Measurements from ENCODE around the gene FA2H. TPM values are rescaled to one million over a fixed set of nuclear protein-coding genes. Genes with fewer than 3 reads are reported as not detected.
A peak's percentile ranks its signal among the peaks of the same experiment; 100 is the strongest.

Gene FA2H
- total RNA-seq, 3 donors from 2014 or later = 0.33 to 1.8 TPM; not detected in 1

DNA sequence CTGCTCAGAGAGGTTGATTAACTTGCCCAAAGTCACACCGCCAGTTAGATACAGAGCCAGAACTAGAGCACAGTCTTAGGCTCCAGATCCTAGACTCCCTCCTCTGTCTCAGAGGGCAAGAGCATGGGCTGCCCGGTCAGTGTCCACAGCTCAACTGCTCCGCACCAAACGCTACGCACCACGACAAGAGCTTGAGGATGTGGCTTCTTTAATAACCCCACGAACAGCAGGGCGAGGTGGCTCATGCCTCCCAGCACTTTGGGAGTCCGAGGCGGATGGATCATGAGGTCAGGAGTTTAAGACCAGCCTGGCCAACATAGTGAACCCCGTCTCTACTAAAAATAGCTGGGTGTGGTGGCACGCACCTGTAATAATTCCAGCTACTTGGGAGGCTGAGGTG, 21.4 kb downstream of the FA2H start:
- intact Hi-C loops (cut with DNase I; ENCODE audit: low total_unique reads) = no loop called here
- Histone ChIP-seq H3K4me1 (no peaks in the 10 kb centered on the region), H3K27me3 (no peaks in the 10 kb centered on the region), H3K4me3 (no peak overlapping the region), H3K36me3 (no peaks in the 10 kb centered on the region), H3K27ac (no peak overlapping the region), H3K9me3 (no peaks in the 10 kb centered on the region)
- TF ChIP-seq POLR2AphosphoS5 (IDR thresholded peaks at IDR 0.05) (no peak), CTCF (IDR thresholded peaks at IDR 0.05) (no peak), POLR2A (IDR thresholded peaks at IDR 0.05) (no peak)
- no peak for DNase-seq (ENCODE audit: low spot score in 2 of 2)

DNA sequence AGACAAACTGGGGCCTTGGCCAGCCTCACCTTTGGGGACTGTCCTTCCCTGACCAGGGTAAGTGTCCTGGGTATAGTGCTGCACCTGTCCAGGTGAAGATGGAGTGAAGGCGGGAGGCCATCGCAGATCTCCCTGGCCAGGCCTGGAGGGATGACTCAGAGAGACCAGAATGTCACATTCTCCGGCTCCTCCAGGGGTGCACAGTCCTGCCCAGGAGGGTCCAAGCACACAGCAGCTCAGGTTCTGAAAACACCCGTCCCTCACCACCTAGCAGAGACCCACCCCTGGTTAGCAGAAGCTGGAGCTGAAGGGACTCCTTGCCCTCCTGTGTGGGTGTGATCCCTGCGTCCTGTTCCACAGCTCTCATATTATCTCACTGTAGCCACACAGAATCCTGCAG, 21.9 kb downstream of the FA2H start:
- Histone ChIP-seq H3K4me1 (no peaks in the 10 kb centered on the region), H3K27me3 (no peaks in the 10 kb centered on the region), H3K9me3 (no peaks in the 10 kb centered on the region), H3K36me3 (no peaks in the 10 kb centered on the region), H3K27ac (no peak overlapping the region), H3K4me3 (no peak overlapping the region)
- intact Hi-C loops (cut with DNase I; ENCODE audit: low total_unique reads) = no loop called here
- DNase-seq (ENCODE audit: low spot score in 2 of 2) = no peak
- TF ChIP-seq POLR2A (IDR thresholded peaks at IDR 0.05) = no peak
- TF ChIP-seq POLR2AphosphoS5 (IDR thresholded peaks at IDR 0.05) = no peak
- no peak for TF ChIP-seq CTCF (IDR thresholded peaks at IDR 0.05)

DNA sequence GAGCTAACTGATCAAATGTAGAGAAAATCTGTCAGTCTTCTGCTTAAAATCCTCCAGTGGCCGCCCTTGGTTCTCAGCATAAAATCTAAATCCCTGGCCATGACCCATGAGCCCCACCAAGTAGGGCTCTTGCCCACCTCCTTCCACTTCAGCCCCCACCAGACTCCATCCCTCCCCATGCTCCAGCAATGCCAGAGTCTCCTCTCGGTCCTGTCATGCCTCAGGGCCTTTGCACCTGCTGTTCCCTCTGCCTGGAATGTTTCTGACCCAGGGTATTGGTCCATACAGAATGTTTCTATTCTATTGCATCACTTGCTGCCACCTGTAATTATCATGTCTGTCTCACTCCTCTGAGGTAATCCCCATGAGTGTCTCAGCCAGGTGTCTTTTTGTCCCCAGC, 22.4 kb downstream of the FA2H start:
- no peak for DNase-seq (ENCODE audit: low spot score in 2 of 2)
- no peaks in the 10 kb centered on the region for H3K27me3 ChIP-seq
- H3K27ac ChIP-seq = no peak overlapping the region
- H3K4me1 ChIP-seq = no peaks in the 10 kb centered on the region
- TF ChIP-seq CTCF (IDR thresholded peaks at IDR 0.05) (no peak), POLR2AphosphoS5 (IDR thresholded peaks at IDR 0.05) (no peak), POLR2A (IDR thresholded peaks at IDR 0.05) (no peak)
- no peaks in the 10 kb centered on the region for H3K36me3 ChIP-seq
- no peak overlapping the region for H3K4me3 ChIP-seq
- no peaks in the 10 kb centered on the region for H3K9me3 ChIP-seq
- intact Hi-C loops (cut with DNase I; ENCODE audit: low total_unique reads) = no loop called here

GRCh38 chr16:74751658-74752057, 23.0 kb downstream of the FA2H start:
- H3K9me3 ChIP-seq = no peaks in the 10 kb centered on the region
- intact Hi-C loops (cut with DNase I; ENCODE audit: low total_unique reads) = no loop called here
- no peaks in the 10 kb centered on the region for H3K4me1 ChIP-seq
- H3K4me3 ChIP-seq = no peak overlapping the region
- no peak for DNase-seq (ENCODE audit: low spot score in 2 of 2)
- TF ChIP-seq CTCF (IDR thresholded peaks at IDR 0.05) (no peak), POLR2AphosphoS5 (IDR thresholded peaks at IDR 0.05) (no peak), POLR2A (IDR thresholded peaks at IDR 0.05) (no peak)
- no peak overlapping the region for H3K27ac ChIP-seq
- H3K27me3 ChIP-seq = no peaks in the 10 kb centered on the region
- no peaks in the 10 kb centered on the region for H3K36me3 ChIP-seq

DNA sequence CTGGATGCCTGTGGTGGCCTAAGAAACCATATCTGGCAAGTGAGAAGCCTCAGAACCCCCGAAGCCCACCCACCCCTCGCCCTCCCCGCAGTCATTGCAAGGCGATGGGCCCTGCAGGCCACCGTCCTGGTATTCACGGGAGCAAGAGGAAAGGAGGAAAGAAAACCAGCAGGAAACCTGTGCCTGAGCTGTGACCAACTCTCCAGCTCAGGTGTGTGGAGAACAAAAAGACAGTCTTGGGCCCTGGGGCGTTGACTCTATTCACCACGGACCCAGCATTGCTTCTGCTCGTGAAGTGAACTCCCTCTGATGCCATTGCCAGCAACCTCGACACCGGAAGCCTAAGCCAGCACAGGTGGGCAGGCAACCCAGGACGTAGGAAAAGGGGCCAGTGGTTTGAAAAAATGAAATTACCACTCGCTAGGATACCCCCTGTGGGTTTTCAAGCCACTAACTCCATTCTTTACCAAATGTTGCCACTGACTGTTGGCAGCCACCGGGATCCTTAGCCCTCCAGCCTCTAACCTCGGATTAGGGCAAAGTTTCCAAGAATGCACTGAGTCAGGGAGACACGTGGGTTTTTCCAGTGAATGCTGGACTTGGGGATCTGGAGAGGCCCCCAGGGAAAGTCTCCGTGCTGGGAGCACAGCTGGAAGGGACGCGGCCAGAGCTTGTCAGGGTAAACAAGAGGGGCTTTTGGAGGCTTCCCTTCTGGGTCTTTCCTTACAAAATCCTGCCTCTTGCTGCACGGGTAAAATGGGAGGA, 25.1 kb downstream of the FA2H start:
- no peaks in the 10 kb centered on the region for H3K4me1 ChIP-seq
- TF ChIP-seq POLR2AphosphoS5 (IDR thresholded peaks at IDR 0.05) (no peak), POLR2A (IDR thresholded peaks at IDR 0.05) (no peak), CTCF (IDR thresholded peaks at IDR 0.05) (no peak)
- no peaks in the 10 kb centered on the region for H3K36me3 ChIP-seq
- H3K9me3 ChIP-seq = no peaks in the 10 kb centered on the region
- intact Hi-C loops (cut with DNase I; ENCODE audit: low total_unique reads) = no loop called here
- peak overlapping the region in 2 of 3 donors; percentile 17 to 22 for H3K4me3 ChIP-seq
- peak in 1 of 2 donors; percentile 37 for DNase-seq (ENCODE audit: low spot score in 2 of 2)
- H3K27me3 ChIP-seq = no peaks in the 10 kb centered on the region
- H3K27ac ChIP-seq = peak overlapping the region; percentile 57 to 65
